Heart left ventricle (tissue), 13 donors: ENCODE data around the gene TAPT1.

ENCODE experiments used
- CTCF ChIP-seq, 12 donors: fragments of 200-600 bp; sonication (generic) in 4 of 12; IDR thresholded peaks; one replicate each; pipeline versions ENCODE4 v1.5.0 to v1.8.0; 2018 to 2022; ENCODE audit warnings: antibody characterized with exemption in 12 of 12, mild to moderate bottlenecking in 5 of 12
- POLR2A ChIP-seq, 2 donors: fragments of 450-650 bp; IDR thresholded peaks; one replicate each; pipeline ENCODE4 v1.6.1; 2017; ENCODE audit warnings: antibody characterized with exemption in 2 of 2, mild to moderate bottlenecking in 2 of 2, moderate library complexity in 2 of 2
- donor health status: ischemic (EF 13 %, LVEDD 7.1; RV severe dilation, severe dysfunction).
- donor health status: DM: no; HTN: yes; CAD: no.
- donor health status: DM: no; HTN: no; CAD: no.
- donor health status: ischemic (EF 25% LVEDD 6.9; RV normal size, moderate dysfunction).
- donor health status: ischemic (EF 25% LVEDD 5.7; RV mildly dilated, moderate dysfunction).
- donor health status: ischemic (EF 35%, LVEDD 5.7; RV mildly dilated, moderate dysfunction).
- donor health status: nonischemic (EF 11% LVEDD 7.7; RV severe dilation, severe dysfunction).
- donor health status: DM: yes; HTN: yes; CAD: no.
- donor health status: PGD.
- donor health status: ischemic (EF 29% LVEDD 5.4; RV normal size, mild dysfunction).
- donor health status: nonischemic (EF 23%, LVEDD 6.1; RV moderate dilation, normal function).

- TF ChIP-seq CTCF (IDR thresholded peaks at IDR 0.05) = no peak
- TF ChIP-seq POLR2A (IDR thresholded peaks at IDR 0.05) = no peak
Measured at GRCh38 chr4:16140879-16141249, 85.4 kb downstream of the TAPT1 start.
